Caki2 (cell line): Measurements from ENCODE around the gene PPIE. TPM values are rescaled to one million over a fixed set of nuclear protein-coding genes. Genes with fewer than 3 reads are reported as not detected.
A peak's percentile ranks its signal among the peaks of the same experiment; 100 is the strongest.

Experiments used
- DNase-seq: peaks from one replicate; pipeline ENCODE4 v3.0.0-alpha.2; 2015; ENCODE audit warnings: low read depth
- in situ Hi-C: cut with HindIII; loops from 2 replicates; pipeline ENCODE4 v1.10.0; 2016; ENCODE audit warnings: low sequenced_read_pairs, low pct_unique_long_range_greater_than_20kb, mixed read lengths
- total RNA-seq: library from RNA; depleted of rRNA; stranded (reverse); fragments of >200 nt; shearing (Covaris generic); gene quantifications from 2 replicates; pipeline ENCODE4 v1.2.3, GENCODE V29; 2014; ENCODE audit warnings: low replicate concordance; rRNA removed

Gene PPIE
- 50.3 and 55.9 TPM in 2 replicates for total RNA-seq

DNA sequence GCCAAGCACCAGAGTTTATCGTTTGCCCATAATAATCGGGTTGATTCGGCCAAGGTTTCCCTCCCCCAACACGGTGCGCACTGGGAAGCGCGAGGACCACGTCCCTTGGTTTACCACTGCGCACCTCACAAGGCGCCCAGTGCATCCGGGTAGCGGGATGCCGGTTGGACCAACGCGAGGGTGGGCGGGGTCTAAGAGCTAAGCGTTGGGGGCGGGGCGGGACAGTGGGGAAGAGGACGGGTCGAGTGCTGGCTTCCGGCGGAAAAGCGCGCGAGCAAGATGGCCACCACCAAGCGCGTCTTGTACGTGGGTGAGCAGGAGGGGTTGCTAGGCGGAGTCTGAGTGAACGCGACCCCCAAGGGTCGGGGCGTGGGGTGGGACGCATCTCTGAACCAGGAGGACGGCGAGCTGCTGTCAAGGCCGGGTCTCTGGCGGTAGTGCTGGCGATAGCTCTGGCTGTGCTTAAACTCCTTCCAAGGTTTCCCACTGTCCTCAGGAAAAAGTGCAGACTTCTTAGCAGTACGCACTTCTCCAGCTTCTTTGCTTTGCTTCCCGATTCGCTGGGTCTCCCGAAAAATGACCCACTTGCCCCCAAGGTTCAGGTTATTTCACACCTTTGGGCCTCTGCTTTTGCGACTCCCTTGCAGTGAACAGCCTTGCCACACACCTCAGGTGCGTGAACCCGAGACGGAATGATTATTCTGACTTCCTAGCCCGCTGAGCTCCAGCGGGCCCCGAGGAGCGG is at the start of gene PPIE:
PPIE (plus strand) TSS at position 261 of the 745 bp plus-strand sequence; CDS start at position 280, 19 bp downstream.
- peak; percentile 74 for DNase-seq
- in situ Hi-C loops = no loop called here

DNA sequence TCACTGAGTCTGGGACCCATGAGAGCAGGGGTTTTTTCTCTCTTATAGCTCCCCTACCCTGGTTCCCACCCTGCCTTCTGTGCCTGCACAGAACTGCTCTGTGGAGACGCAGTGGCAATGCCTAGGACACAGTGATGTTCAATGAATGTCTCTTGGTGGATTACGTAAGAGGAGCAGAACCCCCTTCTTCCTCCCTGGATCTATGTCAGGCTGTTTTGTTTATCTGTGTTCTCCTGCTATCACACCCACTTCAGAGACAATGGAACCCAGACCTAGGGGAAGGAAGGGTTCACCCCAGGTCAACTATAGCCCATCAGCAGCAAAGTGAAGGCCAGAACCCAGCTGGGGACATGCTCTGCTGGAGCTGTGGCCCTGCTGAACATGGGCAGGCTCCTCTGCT is 49.5 kb upstream of the PPIE start:
- in situ Hi-C loops = no loop called here

DNA sequence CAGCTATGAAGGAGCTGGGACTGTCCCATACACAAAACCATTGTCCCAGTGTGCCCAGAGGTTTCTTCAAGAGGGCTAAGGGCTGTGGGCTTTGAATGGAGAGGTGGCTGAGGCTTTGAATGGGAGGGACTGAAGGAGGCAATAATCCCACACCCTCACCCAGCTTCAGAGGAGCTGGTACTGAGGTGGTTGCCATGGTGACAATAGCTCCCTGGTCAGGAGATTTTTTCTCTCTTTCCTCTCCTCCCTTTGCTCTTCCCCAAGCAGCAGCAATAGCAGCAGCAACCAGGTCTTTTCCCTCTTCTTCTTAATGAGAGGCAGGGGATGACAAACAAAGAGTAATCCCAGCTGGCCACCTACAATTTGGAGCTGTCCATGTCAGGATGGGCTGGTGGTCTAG is 49.0 kb upstream of the PPIE start:
- in situ Hi-C loops = no loop called here
- DNase-seq = no peak

More for the DNA sequence above, 49.5 kb upstream of the PPIE start:
- DNase-seq = no peak

DNA sequence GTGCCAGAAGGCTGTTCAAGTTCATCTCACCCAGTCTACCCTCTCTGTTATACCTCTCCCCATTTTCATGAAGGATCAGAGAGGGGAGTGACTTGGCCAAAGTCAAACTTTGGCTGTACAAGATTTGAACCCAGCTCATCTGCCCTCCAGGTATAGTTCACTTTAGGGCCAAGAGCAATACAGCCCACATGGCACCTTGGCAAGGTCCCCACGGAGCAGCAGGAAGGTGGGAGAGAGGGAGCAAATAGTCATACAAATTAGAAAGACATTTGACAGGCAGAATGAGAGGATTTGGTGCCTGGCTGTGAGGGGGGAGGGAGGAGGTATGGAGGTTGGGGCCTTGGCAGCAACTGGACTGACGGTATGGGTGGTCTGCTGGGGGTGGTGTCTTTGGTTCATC is 48.5 kb upstream of the PPIE start:
- in situ Hi-C loops = no loop called here
- no peak for DNase-seq

DNA sequence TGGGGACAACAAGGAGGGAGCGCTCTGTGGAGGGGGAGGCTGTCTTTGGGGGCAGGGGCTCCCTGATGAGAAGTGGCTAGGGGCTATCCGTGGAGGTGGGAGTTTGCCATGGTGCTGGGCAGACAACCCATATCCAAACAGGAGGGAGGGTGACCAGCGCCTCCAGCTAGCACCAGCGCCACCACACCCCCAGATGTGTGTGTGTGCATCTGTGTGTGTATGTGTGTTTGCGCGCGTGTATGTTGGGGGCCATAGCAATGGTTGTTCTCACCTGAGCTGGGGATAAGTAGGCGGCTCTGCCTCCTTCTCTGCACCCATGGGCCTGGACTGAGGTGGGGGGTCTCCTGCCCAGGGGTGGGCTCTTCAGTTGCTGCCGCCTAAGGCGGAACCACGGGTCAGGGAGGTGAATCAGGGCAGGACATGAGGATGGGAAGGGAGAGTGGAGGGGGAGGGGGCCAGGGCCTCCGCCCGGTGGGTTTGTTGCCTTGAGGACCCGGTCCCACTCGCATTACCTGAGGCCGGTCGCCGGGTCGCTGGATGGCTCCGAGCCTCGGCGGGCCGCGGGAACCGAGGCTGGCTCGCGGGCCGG is 47.8 kb upstream of the PPIE start:
- in situ Hi-C loops = no loop called here

DNA sequence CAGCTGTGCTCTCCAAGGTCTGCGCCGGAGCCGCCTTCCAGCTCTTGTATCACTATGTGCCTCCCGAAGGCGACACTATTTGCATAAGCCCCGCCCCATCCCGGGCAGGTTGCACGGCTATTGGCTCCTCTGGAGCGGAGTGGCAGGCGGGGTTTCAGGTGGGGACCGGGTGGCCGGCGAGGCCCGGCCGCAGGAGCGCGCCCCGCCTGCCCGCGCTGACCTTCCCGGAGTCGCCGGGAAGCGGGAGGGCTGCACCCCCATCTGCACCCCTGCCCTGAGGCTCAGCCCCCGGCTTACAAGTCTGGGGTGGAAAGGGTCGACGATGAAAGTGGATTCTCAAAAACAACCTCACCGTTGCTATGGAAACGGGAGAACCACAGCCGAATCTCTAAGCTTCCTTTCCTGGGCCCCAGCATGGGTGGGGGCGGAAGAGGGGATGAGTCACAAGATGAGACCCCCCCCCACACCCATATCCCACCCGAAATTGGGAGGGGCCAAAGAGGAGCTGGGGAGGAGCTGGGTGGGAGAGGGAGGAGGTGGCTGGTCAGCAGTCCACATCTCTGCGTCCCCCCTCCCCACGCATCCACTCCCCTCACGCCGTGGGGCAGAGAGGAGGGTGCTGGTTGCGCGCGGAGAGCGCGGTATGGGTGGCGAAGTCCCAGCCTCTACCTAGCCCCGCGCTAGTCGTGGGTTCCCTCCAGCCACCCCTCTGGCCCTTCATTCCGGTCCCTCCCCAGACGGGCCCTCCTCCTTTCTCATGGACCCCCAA is 47.1 kb upstream of the PPIE start, which contains the start of gene HPCAL4:
HPCAL4 (minus strand) TSS at position 51 of the 769 bp plus-strand sequence. CDS start 6,830 bp downstream, outside the sequence.
- DNase-seq = peak; percentile 83
- in situ Hi-C loops = no loop called here

More for the DNA sequence above, 47.8 kb upstream of the PPIE start:
- no peak for DNase-seq

DNA sequence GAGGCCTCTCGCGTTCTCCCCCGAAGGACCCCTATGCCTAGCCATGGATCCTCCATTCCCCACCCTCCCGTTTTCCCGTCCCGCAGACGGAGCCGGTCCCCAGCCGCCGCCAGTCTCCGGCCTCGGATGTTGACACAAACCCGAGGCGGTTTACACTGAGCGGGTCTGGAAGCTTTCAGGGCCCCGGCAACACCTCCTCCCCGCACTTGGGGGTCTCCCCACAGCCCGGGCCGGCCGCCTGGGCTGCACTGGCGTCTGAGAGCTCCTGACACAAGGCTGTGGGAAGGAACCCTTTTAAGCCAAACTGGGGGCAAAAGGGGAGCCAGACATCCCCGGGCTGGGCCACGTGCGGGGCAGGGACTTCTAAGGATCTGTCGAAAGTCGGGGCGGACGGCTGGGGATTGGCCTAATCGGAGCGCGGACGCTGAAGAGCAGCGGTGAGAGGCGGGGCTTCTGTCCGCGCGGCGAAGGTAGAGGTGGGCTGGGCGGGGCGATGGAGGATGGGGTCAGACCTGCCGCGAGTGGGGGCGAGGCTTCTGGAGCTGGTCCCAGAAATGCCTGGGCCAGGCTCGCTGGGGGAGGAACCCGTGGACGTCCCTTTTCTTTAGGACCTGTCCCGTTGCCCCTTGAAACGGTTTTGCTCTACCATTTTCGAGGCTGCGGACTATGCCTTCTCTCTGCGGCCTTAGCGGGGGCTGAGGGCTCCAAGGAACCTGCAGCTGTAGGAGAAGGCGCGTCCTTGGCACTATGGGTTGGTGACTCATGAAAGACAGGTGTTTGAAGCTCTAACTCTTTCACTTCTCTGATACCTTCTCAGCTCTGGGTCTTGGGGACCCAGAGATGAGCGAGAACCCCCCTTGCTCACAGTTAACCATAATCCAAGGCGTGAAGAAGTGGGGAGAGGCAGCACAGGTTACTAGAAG is 46.3 kb upstream of the PPIE start:
- no peak for DNase-seq
- in situ Hi-C loops = no loop called here

DNA sequence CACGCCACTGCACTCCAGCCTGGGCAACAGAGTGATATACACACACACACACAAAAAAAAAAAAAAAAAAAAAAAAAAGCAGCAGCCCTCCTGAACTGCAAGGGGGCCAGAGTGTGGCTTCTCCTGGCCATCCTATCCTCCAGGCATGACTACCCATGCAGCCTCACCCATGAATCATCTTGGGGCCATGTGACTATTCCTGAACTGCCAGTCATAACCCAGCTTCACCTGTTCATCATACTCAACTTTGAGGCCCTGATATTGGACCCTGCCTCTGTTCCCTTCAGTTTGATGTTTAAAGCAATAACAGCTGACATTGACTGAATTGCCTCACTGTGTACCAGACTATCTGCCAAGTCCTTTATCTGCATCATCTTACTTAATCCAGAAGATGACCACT is 44.7 kb upstream of the PPIE start:
- DNase-seq = no peak
- in situ Hi-C loops = no loop called here

DNA sequence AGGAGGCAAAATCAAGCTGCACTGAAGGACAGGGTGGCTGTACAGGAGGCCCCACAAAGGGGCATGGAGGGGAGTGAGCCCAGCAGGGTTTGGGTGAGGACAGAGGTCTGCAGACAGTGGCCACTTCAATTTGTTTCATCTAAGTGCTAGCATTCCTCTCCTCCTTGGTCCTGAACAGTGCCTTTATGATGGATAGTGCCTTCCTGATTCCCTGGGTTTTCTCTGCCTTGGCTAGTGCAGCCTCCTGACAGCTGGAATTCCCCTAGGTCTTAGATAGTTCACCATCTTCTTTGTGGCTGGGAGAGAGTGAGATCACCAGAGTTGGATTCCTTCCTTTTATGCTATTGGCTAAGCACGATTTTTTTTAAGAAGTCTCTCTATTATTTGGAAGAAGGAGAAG is 43.7 kb upstream of the PPIE start:
- in situ Hi-C loops = no loop called here
- DNase-seq = peak; percentile 35

DNA sequence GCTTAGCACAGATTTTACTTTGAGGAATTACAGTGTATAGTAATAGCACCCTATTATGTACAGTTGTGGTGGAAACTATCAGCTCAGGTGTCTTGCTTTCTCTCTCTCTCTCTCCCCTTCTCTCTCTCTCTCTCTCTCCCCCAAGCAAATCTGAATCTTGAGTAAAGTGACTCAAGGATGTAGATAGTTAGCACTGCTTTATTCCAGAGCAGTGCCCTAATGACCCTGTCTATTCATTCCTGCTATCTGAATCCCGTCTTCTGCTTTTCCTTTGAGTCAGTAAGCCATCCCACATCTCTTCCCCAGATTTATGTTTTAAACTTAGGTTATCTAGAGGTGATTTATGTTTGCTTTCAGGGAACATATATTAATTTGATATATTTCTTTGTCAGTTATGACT is 42.2 kb upstream of the PPIE start:
- in situ Hi-C loops = no loop called here
- DNase-seq = no peak

DNA sequence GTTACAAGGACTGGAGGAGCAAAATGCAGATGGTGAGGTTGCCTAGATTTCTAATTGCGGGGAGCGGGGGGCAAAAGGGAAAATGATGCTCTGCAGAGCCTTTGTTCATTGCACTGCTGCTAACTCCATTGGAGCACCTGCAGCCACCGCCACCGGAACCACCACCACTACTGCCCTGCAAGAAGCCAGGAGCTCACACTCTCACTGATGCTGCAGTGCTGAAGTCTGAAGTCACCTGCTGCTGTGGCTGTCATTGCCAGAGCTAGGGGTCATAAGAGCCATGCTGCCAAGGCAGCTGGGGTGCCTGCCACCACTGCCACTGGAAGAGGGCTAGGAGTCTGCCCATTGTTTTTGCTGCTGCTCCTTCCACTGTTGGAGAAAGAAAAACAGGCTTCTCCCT is 40.1 kb upstream of the PPIE start:
- DNase-seq = no peak
- in situ Hi-C loops = no loop called here

DNA sequence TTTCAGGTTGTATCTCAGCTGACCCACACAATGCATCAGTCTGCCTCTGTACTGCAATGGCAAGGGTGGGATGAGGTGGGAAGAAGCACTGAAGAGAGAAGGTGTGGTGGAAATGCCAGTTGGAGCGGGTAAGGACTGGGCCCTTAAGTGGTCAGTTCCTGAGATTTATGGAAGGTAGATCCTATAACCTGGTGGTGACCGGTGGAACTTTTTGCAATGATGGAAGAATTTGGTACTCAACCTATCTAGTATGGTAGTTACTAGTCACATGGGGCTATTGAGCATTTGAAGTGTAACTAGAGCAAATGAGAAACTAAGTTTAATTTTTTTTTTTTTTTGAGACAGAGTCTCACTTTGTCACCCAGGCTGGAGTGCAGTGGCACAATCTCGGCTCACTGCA is 39.3 kb upstream of the PPIE start:
- DNase-seq = no peak
- in situ Hi-C loops = no loop called here

DNA sequence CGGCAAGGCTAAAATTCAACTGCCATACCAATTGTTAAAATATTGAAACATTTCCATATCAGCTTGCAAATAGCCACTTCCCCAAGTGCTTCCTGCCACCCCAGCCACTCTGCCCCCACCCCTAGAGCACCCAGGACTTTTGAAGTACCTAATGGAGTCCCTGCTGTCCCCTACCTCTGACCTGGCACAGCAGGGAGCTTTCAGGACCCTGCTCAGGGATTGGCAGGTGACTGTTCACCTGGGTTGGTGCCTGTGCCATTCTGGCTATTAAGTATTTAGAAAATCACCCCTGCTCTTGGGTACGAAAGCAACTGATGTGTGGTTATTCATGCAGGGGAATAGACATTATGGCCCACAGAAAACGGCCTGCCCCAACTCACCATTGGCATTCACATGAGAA is 38.3 kb upstream of the PPIE start:
- in situ Hi-C loops = no loop called here

DNA sequence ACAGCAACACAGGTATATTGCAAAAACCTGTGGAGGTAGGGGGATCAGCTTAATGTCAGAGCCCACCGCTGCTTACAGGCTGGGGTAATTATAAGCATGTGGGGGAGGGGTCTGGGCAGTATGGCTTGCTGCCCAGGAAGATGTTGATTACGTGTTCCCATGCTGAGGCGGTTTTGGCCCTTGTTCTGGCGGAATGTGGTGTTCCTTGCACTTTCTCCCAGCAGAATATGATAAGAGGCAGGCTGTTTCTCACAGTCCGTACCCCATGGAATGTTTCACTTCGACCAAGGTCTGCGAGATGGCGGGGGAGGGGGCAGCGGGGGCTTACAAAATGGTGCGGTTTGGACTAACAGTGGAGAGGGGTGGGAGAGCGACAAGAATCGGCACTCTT is 37.6 kb upstream of the PPIE start:
- in situ Hi-C loops = no loop called here

More for the DNA sequence above, 38.3 kb upstream of the PPIE start:
- DNase-seq = no peak

DNA sequence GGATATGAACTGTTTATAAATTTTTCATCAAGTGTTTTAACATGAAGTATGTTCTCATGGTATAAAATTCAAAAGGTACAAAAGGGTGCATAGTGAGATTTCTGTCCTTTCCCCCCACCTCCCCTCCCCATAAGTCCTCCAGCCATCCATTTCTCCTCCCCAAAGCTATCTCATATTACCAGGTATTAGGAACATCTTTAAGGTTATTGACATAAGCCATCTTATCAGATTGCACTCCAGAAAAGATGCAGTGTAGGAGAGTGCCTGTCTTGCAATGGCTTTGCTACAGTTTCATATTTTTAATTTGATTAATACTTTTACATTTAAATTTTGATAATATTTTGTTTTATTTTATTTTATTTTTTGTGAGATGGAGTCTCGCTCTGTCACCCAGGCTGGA is 33.9 kb upstream of the PPIE start:
- in situ Hi-C loops = no loop called here
- DNase-seq = no peak

More for the DNA sequence above, 37.6 kb upstream of the PPIE start:
- no peak for DNase-seq

DNA sequence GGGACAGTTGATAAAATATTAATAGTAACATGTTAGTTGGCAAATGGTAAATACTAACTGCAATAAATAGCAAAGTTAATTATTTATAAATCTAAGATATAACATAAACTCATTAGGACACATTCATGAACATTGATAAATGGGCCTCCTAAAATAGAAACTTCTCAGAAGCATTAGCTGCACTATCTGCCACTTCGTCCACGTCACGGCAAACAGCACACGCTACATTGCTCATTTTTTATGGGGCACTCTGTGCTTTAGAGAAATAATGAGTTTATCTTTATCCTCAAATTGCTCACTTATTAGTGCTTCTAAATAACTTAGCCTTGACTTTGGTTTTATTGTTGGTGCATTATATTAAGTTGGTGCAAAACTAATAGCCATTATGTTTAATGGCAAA is 31.2 kb upstream of the PPIE start:
- in situ Hi-C loops = no loop called here
- DNase-seq = no peak

DNA sequence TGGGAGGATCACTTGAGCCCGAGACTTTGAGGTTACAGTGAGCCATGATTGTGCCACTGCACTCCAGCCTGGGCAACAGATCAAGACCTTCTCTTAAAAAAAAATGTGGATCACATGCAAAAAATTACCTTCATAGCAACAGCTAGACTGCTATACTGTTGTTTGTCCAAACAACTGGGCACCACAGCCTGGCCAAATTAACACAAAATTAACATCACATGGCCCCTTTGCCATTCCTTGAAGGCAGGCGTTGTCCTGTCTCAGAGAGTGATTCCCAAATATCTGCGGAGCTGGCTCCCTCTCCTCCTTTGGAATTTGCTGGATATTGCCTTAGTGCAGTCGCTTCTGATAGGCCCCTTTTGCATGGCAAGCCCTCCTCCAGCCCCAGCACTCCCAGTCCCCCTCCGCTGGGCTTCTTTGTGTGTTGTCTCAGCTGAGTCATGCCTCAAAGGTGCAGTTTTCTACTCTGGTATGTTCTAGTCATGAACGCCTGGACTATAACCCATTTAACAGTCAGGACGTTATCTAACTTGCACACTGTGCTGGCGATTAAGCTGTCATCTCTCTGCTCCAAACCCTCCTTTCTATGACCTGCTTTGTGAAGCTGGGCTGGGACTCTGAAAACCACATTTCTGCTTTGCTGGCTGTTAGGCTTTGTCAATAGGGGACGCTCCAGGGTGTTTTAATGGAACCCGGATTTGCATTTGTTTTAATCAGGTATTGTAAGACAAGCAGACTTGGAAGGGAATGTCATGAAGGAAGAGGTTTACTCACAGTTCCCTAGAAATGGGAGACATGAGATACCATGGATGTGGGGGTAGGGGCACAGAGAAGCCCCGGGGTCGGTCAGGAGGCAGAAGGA is 27.3 kb upstream of the PPIE start:
- in situ Hi-C loops = no loop called here
- no peak for DNase-seq
